Heart left ventricle (tissue), 16 donors: ENCODE data around the gene EID2B. TPM values are rescaled to one million over a fixed set of nuclear protein-coding genes. Genes with fewer than 3 reads are reported as not detected.

Experiments used
- ATAC-seq, 4 donors: fragments of 200-7000 bp; cut with Tn5 transposase; one replicate each; pipeline ENCODE4 v1.9.1; 2020 to 2022; ENCODE audit warnings: moderate library complexity in 4 of 4, mild to moderate bottlenecking in 3 of 4, moderate number of reproducible peaks in 1 of 4
- DNase-seq, 5 donors: peaks; one replicate each; pipeline ENCODE4 v3.0.0-alpha.2; 2020
- H3K27ac ChIP-seq, 12 donors: fragments of 200-600 bp; sonication (generic) in 4 of 12; one replicate each; pipeline versions ENCODE4 v1.5.0 to v1.8.0; 2016 to 2022; ENCODE audit warnings: mild to moderate bottlenecking in 2 of 12
- H3K27me3 ChIP-seq, 9 donors: fragments of 200-600 bp; sonication (generic) in 2 of 9; one replicate each; pipeline versions ENCODE4 v1.5.1 to v1.8.0; 2016 to 2022; ENCODE audit warnings: mild to moderate bottlenecking in 3 of 9
- H3K36me3 ChIP-seq, 9 donors: fragments of 200-600 bp; sonication (generic) in 2 of 9; one replicate each; pipeline versions ENCODE4 v1.5.0 to v1.8.0; 2018 to 2022; ENCODE audit warnings: mild to moderate bottlenecking in 2 of 9
- H3K4me1 ChIP-seq, 12 donors: fragments of 200-600 bp; sonication (generic) in 4 of 12; one replicate each; pipeline versions ENCODE4 v1.5.0 to v1.8.0; 2016 to 2022; ENCODE audit warnings: mild to moderate bottlenecking in 3 of 12
- H3K4me3 ChIP-seq, 12 donors: fragments of 200-600 bp; sonication (generic) in 4 of 12; one replicate each; pipeline versions ENCODE4 v1.5.0 to v1.8.0; 2017 to 2022; ENCODE audit warnings: mild to moderate bottlenecking in 9 of 12, moderate library complexity in 4 of 12
- H3K9me3 ChIP-seq, 12 donors: fragments of 200-600 bp; sonication (generic) in 4 of 12; one replicate each; pipeline versions ENCODE4 v1.5.0 to v1.8.0; 2016 to 2022; ENCODE audit warnings: mild to moderate bottlenecking in 1 of 12
- CTCF ChIP-seq, 12 donors: fragments of 200-600 bp; sonication (generic) in 4 of 12; IDR thresholded peaks; one replicate each; pipeline versions ENCODE4 v1.5.0 to v1.8.0; 2018 to 2022; ENCODE audit warnings: antibody characterized with exemption in 12 of 12, mild to moderate bottlenecking in 5 of 12
- POLR2A ChIP-seq, 2 donors: fragments of 450-650 bp; IDR thresholded peaks; one replicate each; pipeline ENCODE4 v1.6.1; 2017; ENCODE audit warnings: antibody characterized with exemption in 2 of 2, mild to moderate bottlenecking in 2 of 2, moderate library complexity in 2 of 2
- WGBS, 4 donors: extraction: QIAGEN DNeasy Blood & Tissue Kit in 2 of 4; methylation state at CpG; one replicate each; pipeline versions ENCODE4 v1.1.5 to v1.1.7; 2013 to 2018; 5-methylcytosine and 5-hydroxymethylcytosine counted together
- intact Hi-C, 10 donors: fragments of 100-400 bp; cut with DNase I; formaldehyde crosslinking; loops; one replicate each; pipeline versions ENCODE4 v1.11.1 to v1.14.2; 2022
- polyA plus RNA-seq, 2 donors: library from polyadenylated mRNA; stranded (reverse); fragments of 200-250 nt; gene quantifications; one replicate each; pipeline ENCODE4 v1.2.3, GENCODE V29; 2013
- total RNA-seq, 9 donors: library from RNA; depleted of rRNA in 2 of 9; stranded (reverse); fragments of >200 nt in 2 of 9; fragmentation: NEBNext Ultra II Directional in 3 of 9; extraction: Animal tissue kit (Norgen Biotek cat#: 25700) in 3 of 9; gene quantifications; one replicate each; pipeline versions ENCODE4 v1.1.0 to v1.2.4, GENCODE V29; 2016 to 2023
- donor health status: ischemic (EF 13 %, LVEDD 7.1; RV severe dilation, severe dysfunction).
- donor health status: healthy with polysubstance abuse.
- donor health status: DM: no; HTN: yes; CAD: no.
- donor health status: DM: no; HTN: no; CAD: no.
- donor health status: ischemic (EF 25% LVEDD 6.9; RV normal size, moderate dysfunction).
- donor health status: ischemic (EF 25% LVEDD 5.7; RV mildly dilated, moderate dysfunction).
- donor health status: healthy.
- donor health status: DM: yes; HTN: yes; CAD: no.
- donor health status: ischemic (EF 35%, LVEDD 5.7; RV mildly dilated, moderate dysfunction).
- donor health status: nonischemic (EF 11% LVEDD 7.7; RV severe dilation, severe dysfunction).
- donor health status: DM: yes; HTN: yes; CAD: no.
- donor health status: PGD.
- donor health status: ischemic (EF 29% LVEDD 5.4; RV normal size, mild dysfunction).
- donor health status: nonischemic (EF 23%, LVEDD 6.1; RV moderate dilation, normal function).

Gene EID2B
- total and polyA plus RNA-seq, 11 donors: 1.1 to 5.1 (median 2.7) TPM

DNA sequence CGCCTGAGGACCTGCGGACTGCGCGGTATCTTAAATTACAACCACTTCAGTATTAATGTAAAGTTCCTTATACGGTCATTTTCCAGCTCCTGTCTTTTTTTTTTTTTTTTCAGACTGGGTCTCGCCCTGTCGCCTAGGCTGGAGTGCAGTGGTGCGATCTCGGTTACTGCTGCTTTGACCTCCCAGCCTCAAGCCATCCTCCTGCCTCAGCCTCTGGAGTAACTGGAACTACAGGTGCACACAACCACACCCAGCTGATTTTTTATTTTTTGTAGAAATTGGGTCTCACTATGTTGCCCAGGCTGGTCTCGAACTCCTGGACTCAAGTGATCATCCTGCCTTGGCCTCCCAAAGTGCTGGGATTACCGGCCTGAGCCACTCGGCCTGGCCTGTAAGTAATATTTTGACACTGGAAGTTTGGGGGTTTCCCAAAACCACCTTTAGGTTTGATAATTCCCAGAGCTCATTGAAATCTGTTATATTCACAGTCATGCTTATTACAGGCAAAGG is 406 bp upstream of the EID2B start:
- no peak for DNase-seq
- H3K36me3 ChIP-seq: no peaks in the 10 kb centered on the region
- no peak for TF ChIP-seq POLR2A (IDR thresholded peaks at IDR 0.05)
- peak in 3 of 12 donors; percentile 4 to 29 (median 4) for TF ChIP-seq CTCF (IDR thresholded peaks at IDR 0.05)
- H3K27ac ChIP-seq: peak overlapping the region in 5 of 12 donors; percentile 78 to 91 (median 88)
- peaks cover 0 to 25% (median 16%) of the 10 kb centered on the region in 12 donors for H3K4me1 ChIP-seq
- H3K27me3 ChIP-seq: no peaks in the 10 kb centered on the region
- WGBS, 4 donors: 18 to 24% (median 21%) methylated on average over 12 of the region's 12 CpGs
- no peaks in the 10 kb centered on the region for H3K9me3 ChIP-seq
- peak overlapping the region in 11 of 12 donors; percentile 64 to 98 (median 81) for H3K4me3 ChIP-seq
- intact Hi-C loops: loop anchor here (2.0 to 10.0 kb wide), 15 partner anchors 36 to 408 kb away; partner anchors contain the start of genes PAK4 (in 4 of the 10), MED29 (in 3 of the 10), PAF1 (in 3 of the 10) and SUPT5H (in 3 of the 10)
- peak in 1 of 4 donors; percentile 4 for ATAC-seq

GRCh38 chr19:39531834-39532232 is 819 bp downstream of the EID2B start:
- 36 to 44% (median 38%) methylated on average over 14 of the region's 14 CpGs for WGBS, 4 donors
- DNase-seq: no peak
- Histone ChIP-seq H3K9me3 (no peaks in the 10 kb centered on the region), H3K4me3 (peak overlapping the region; percentile 58 to 98 (median 80)), H3K4me1 (peaks cover 0 to 22% (median 13%) of the 10 kb centered on the region in 12 donors), H3K36me3 (peaks cover 0 to 6% (median 0%) of the 10 kb centered on the region in 9 donors), H3K27ac (peak overlapping the region in 10 of 12 donors; percentile 45 to 92 (median 86)), H3K27me3 (no peaks in the 10 kb centered on the region)
- no peak for ATAC-seq
- intact Hi-C loops: loop anchor here (1.0 to 10.0 kb wide), 17 partner anchors 35 to 407 kb away; partner anchors contain the start of genes PAK4 (in 4 of the 10), SUPT5H (in 4 of the 10), MED29 (in 3 of the 10) and PAF1 (in 3 of the 10)
- TF ChIP-seq CTCF (IDR thresholded peaks at IDR 0.05) (no peak), POLR2A (IDR thresholded peaks at IDR 0.05) (no peak)

GRCh38 chr19:39525205-39525604 is 7.4 kb downstream of the EID2B start:
- 95 to 99% (median 96%) methylated on average over 3 of the region's 3 CpGs for WGBS, 4 donors
- Histone ChIP-seq H3K9me3 (no peaks in the 10 kb centered on the region), H3K4me3 (no peak overlapping the region), H3K27ac (no peak overlapping the region), H3K27me3 (no peaks in the 10 kb centered on the region), H3K36me3 (peaks cover 0 to 6% (median 0%) of the 10 kb centered on the region in 9 donors), H3K4me1 (no peaks in the 10 kb centered on the region)
- DNase-seq (no peak), ATAC-seq (no peak)
- TF ChIP-seq CTCF (IDR thresholded peaks at IDR 0.05) (no peak), POLR2A (IDR thresholded peaks at IDR 0.05) (no peak)
- intact Hi-C loops: no loop called here

DNA sequence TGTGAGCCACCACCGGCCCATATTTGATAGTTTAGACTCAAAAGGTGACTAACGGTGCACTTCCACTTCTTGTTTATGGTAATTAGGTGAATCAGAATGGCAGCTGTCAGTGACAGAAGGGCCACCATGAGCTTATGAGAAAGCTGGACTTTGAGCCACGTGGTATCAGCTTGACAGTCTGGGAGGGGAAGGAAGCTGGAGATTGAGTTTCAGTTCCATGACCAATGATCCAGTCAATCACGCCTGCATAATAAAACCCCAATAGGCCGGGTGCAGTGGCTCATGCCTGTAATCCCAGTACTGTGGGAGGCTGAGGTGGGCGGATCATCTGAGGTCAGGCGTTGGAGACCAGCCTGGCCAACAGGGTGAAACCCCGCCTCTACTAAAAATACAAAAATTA is 8.2 kb downstream of the EID2B start:
- ATAC-seq: no peak
- Histone ChIP-seq H3K36me3 (peaks cover 0 to 6% (median 0%) of the 10 kb centered on the region in 9 donors), H3K4me1 (no peaks in the 10 kb centered on the region), H3K27me3 (no peaks in the 10 kb centered on the region), H3K27ac (no peak overlapping the region), H3K9me3 (no peaks in the 10 kb centered on the region), H3K4me3 (no peak overlapping the region)
- intact Hi-C loops: no loop called here
- DNase-seq: no peak
- TF ChIP-seq CTCF (IDR thresholded peaks at IDR 0.05) (no peak), POLR2A (IDR thresholded peaks at IDR 0.05) (no peak)
- WGBS, 4 donors: 87 to 91% (median 90%) methylated on average over 8 of the region's 8 CpGs
